Activated T-helper 1 cell treated with Interleukin-2 at 50 U/mL for 16 hours (primary cell): ENCODE measurements around the gene ZBP1.

Source experiments
- DNase-seq: peaks from one replicate; pipeline ENCODE4 v3.0.0-alpha.2; 2020; ENCODE audit warnings: low read depth

ZBP1 gene

GRCh38 chr20:57620274-57620990, at the start of gene ZBP1:
Gene ZBP1 (minus strand): TSS chr20:57620426. CDS start chr20:57620295, 131 bp downstream.
- DNase-seq: no peak

- DNase-seq: no peak
Observed at GRCh38 chr20:57669632-57670031, 49.4 kb upstream of the ZBP1 start.

GRCh38 chr20:57667924-57668782, 47.9 kb upstream of the ZBP1 start:
- no peak for DNase-seq

GRCh38 chr20:57667388-57667787, 47.2 kb upstream of the ZBP1 start:
- DNase-seq: no peak

- no peak for DNase-seq
Observed at GRCh38 chr20:57666834-57667157, 46.6 kb upstream of the ZBP1 start.

GRCh38 chr20:57666106-57666833, 46.0 kb upstream of the ZBP1 start:
- DNase-seq: no peak

- no peak for DNase-seq
Observed at GRCh38 chr20:57665589-57665971, 45.4 kb upstream of the ZBP1 start.

- no peak for DNase-seq
Observed at GRCh38 chr20:57664924-57665588, 44.8 kb upstream of the ZBP1 start.

- no peak for DNase-seq
Observed at GRCh38 chr20:57664476-57664875, 44.2 kb upstream of the ZBP1 start.

- no peak for DNase-seq
Observed at GRCh38 chr20:57663681-57664451, 43.6 kb upstream of the ZBP1 start.

GRCh38 chr20:57663241-57663640, 43.0 kb upstream of the ZBP1 start:
- no peak for DNase-seq

GRCh38 chr20:57662456-57663240, 42.4 kb upstream of the ZBP1 start:
- DNase-seq: no peak

GRCh38 chr20:57661746-57662455, 41.7 kb upstream of the ZBP1 start:
- no peak for DNase-seq

- no peak for DNase-seq
Observed at GRCh38 chr20:57660922-57661745, 40.9 kb upstream of the ZBP1 start.

- DNase-seq: no peak
Observed at GRCh38 chr20:57660181-57660921, 40.1 kb upstream of the ZBP1 start.

- no peak for DNase-seq
Observed at GRCh38 chr20:57659517-57660180, 39.4 kb upstream of the ZBP1 start.

- no peak for DNase-seq
Observed at GRCh38 chr20:57658833-57659516, 38.7 kb upstream of the ZBP1 start.
